HFF-Myc (cell line): ENCODE data around the gene KPRP.

Experiments
- DNase-seq: peaks from one replicate; pipeline ENCODE4 v3.0.0-alpha.2; 2011; ENCODE audit warnings: low read depth; ENCODE audit errors: extremely low read depth
- H3K4me3 ChIP-seq: replicated peaks from 2 replicates; pipeline ENCODE4 v1.5.1; 2011; ENCODE audit warnings: low read depth, mild to moderate bottlenecking, control low read depth, low read length
- TF ChIP-seq, protein P1 (sequence below): IDR thresholded peaks from 2 replicates; pipeline ENCODE4 v1.5.1; 2012; ENCODE audit warnings: mild to moderate bottlenecking, low read depth, low read length, control low read depth; ENCODE audit errors: missing control alignments

The KPRP gene

DNA sequence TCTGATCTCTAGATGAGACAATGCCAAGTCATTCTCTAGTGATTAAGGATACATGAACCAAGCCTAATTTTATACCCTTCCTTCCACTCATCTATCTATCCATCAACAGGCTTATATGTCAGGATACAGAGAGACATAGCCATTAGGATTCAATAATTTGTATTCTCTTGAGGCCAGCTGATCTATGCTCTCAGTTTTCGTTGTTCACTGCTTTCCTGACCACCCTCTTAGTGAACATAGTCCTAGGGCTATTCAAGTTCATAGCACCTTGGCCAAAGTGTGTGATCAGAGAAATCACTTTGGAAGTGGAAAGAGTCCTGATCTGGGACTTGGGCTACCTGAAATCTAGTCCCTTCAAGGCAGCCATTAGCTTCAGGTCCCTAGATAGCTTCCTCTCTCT lies 4.2 kb upstream of the KPRP start:
- H3K4me3 ChIP-seq = no peak overlapping the region
- TF ChIP-seq, protein P1, sequence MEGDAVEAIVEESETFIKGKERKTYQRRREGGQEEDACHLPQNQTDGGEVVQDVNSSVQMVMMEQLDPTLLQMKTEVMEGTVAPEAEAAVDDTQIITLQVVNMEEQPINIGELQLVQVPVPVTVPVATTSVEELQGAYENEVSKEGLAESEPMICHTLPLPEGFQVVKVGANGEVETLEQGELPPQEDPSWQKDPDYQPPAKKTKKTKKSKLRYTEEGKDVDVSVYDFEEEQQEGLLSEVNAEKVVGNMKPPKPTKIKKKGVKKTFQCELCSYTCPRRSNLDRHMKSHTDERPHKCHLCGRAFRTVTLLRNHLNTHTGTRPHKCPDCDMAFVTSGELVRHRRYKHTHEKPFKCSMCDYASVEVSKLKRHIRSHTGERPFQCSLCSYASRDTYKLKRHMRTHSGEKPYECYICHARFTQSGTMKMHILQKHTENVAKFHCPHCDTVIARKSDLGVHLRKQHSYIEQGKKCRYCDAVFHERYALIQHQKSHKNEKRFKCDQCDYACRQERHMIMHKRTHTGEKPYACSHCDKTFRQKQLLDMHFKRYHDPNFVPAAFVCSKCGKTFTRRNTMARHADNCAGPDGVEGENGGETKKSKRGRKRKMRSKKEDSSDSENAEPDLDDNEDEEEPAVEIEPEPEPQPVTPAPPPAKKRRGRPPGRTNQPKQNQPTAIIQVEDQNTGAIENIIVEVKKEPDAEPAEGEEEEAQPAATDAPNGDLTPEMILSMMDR = no peak
- no peak for DNase-seq

DNA sequence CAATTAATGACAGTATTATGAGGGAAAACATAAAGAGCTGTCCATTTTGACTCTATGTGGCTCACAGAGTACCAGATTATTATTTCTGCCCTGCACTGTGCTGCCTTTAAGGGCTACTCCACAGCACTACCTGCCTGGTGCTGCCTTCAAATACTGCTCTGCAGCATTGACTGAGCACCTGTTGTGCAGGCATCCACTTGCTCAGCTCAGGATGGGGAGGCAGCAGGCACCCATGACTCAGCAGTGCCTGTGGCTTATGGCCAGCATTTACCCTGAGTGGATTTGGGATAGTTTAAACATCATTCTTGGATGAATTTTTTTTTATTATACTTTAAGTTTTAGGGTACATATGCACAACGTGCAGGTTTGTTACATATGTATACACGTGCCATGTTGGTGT lies 953 bp upstream of the KPRP start:
- no peak overlapping the region for H3K4me3 ChIP-seq
- no peak for DNase-seq
- TF ChIP-seq, protein P1 = no peak

GRCh38 chr1:152758636-152759035 lies 811 bp downstream of the KPRP start:
- TF ChIP-seq, protein P1 = no peak
- H3K4me3 ChIP-seq = no peak overlapping the region
- DNase-seq = no peak

DNA sequence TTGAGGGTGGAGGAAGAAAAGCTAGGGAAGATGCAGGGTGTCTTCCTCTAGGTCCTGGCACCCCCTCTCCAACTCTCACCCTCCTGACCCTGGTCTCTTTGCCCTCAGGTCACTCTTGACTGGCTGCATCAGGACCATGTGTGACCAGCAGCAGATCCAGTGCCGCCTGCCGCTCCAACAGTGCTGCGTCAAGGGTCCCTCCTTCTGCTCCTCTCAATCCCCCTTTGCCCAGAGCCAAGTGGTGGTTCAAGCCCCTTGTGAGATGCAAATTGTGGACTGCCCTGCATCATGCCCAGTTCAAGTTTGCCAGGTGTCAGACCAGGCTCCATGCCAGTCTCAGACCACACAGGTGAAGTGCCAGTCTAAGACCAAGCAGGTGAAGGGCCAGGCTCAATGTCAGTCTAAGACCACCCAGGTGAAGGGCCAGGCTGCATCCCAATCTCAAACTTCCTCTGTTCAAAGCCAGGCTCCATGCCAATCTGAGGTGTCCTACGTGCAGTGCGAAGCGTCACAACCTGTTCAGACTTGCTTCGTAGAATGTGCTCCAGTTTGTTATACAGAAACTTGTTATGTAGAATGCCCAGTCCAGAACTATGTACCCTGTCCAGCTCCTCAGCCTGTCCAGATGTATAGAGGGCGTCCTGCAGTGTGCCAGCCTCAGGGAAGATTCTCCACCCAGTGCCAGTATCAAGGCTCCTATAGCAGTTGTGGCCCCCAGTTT lies 1.8 kb downstream of the KPRP start:
- TF ChIP-seq, protein P1 = no peak
- H3K4me3 ChIP-seq = no peak overlapping the region
- no peak for DNase-seq

- no peak for DNase-seq
- TF ChIP-seq, protein P1 = no peak
- no peak overlapping the region for H3K4me3 ChIP-seq
Observed at GRCh38 chr1:152760551-152761190, 2.8 kb downstream of the KPRP start.

- no peak for DNase-seq
- H3K4me3 ChIP-seq = no peak overlapping the region
- TF ChIP-seq, protein P1 = no peak
Observed at GRCh38 chr1:152761609-152762213, 3.9 kb downstream of the KPRP start.
